GM21576 (cell line): Measurements from ENCODE around the gene SPDYE18.
"Not testable (repeated sequence)": the region's sequence is repeated elsewhere in the genome, so short reads cannot be mapped to it uniquely, and the experiment has no call there.

Experiments used
- ATAC-seq: cut with Tn5 transposase; IDR thresholded peaks from one replicate; pipeline ENCODE4 v1.9.1; 2021; ENCODE audit warnings: mild to moderate bottlenecking, moderate library complexity; ENCODE audit not compliant: unreplicated experiment

SPDYE18 gene

GRCh38 chr7:77006127-77007110 lies 55.9 kb downstream of the SPDYE18 start:
- not testable (repeated sequence) for ATAC-seq

- ATAC-seq, result not testable (repeated sequence)
Measured at GRCh38 chr7:77005461-77006057, 56.8 kb downstream of the SPDYE18 start.

GRCh38 chr7:77004151-77004550 lies 58.2 kb downstream of the SPDYE18 start:
- ATAC-seq, result not testable (repeated sequence)

- not testable (repeated sequence) for ATAC-seq
Measured at GRCh38 chr7:77003241-77003640, 59.1 kb downstream of the SPDYE18 start.

GRCh38 chr7:77002678-77003233 lies 59.6 kb downstream of the SPDYE18 start:
- ATAC-seq, result not testable (repeated sequence)

- ATAC-seq, result not testable (repeated sequence)
Measured at GRCh38 chr7:77002104-77002503, 60.3 kb downstream of the SPDYE18 start.
